Upper lobe of left lung (tissue), 4 donors: ENCODE measurements around the gene NR5A1.

ENCODE experiments used
- POLR2A ChIP-seq, 4 donors: fragments of 450-650 bp; IDR thresholded peaks; one replicate each; pipeline ENCODE4 v1.5.1; 2016 to 2017; ENCODE audit warnings: antibody characterized with exemption in 4 of 4, mild to moderate bottlenecking in 2 of 4
- TF ChIP-seq, protein P1 (sequence below), 6 experiments: fragments of 450-650 bp in 4 of 6; fragments of 200-600 bp in 2 of 6; sonication (generic) in 2 of 6; IDR thresholded peaks; one replicate each; pipeline ENCODE4 v1.5.1; 2016 to 2019; ENCODE audit warnings: antibody characterized with exemption in 6 of 6

DNA sequence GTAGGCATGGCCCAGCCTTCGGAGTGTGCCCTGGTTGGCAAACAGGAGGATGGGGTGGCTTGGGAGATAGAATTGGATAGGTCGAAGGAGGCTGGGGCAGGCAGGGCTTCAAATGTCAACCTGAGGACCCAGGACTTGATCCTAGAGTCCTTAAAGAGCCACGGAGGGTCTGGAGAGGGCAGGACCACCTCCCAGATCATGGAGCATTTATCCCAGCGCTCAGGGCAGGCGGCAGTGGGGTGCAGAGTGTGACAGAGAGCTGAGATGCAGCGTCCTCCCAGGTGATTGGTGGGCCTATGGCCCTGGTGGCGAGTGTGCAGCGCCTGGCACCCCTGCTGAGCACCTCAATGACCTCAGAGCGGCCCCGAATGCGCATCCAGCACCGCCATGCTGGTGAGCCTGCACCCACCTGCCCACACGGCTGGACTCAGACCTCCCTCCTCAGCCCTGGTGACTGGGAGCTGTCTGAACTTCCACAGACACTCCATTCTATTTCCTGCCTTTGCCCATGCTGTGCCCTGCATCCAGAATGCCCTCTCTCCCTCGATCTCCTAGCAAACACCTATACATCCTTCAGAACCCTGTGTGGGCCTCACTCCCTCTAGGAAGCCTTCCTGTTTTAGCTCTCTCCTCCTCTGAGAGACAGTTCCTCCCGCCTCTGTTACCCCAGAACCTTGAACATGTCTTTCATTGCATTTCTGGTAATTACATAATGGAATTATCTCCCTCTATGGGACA, 50.7 kb downstream of the NR5A1 start:
- TF ChIP-seq POLR2A (IDR thresholded peaks at IDR 0.05), result no peak
- TF ChIP-seq, protein P1, sequence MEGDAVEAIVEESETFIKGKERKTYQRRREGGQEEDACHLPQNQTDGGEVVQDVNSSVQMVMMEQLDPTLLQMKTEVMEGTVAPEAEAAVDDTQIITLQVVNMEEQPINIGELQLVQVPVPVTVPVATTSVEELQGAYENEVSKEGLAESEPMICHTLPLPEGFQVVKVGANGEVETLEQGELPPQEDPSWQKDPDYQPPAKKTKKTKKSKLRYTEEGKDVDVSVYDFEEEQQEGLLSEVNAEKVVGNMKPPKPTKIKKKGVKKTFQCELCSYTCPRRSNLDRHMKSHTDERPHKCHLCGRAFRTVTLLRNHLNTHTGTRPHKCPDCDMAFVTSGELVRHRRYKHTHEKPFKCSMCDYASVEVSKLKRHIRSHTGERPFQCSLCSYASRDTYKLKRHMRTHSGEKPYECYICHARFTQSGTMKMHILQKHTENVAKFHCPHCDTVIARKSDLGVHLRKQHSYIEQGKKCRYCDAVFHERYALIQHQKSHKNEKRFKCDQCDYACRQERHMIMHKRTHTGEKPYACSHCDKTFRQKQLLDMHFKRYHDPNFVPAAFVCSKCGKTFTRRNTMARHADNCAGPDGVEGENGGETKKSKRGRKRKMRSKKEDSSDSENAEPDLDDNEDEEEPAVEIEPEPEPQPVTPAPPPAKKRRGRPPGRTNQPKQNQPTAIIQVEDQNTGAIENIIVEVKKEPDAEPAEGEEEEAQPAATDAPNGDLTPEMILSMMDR (IDR thresholded peaks at IDR 0.05), result no peak
